A549 (cell line): ENCODE results near the gene COA7. TPM values are rescaled to one million over a fixed set of nuclear protein-coding genes. Genes with fewer than 3 reads are reported as not detected.
A peak's percentile ranks its signal among the peaks of the same experiment; 100 is the strongest.

Source experiments
- ATAC-seq, 2 experiments: fragments of 200-7000 bp in 1 of 2; fragments of >200 bp in 1 of 2; cut with Nextera tagmentation in 1 of 2; cut with Tn5 transposase in 1 of 2; 3 replicates each; pipeline versions ENCODE4 v1.8.0 to v1.9.1; 2018 to 2020; ENCODE audit warnings: mild to moderate bottlenecking in 1 of 2, moderate library complexity in 1 of 2
- CTCF ChIA-PET: fragments of 300-600 bp; sonication (Branson Sonifier 250); formaldehyde crosslinking; extraction: SDS; loops from one replicate; lab custom pipeline; 2021; ENCODE audit warnings: antibody characterized with exemption, inconsistent platforms; lab: Yijun Ruan, JAX
- POLR2A ChIA-PET: fragments of 350-600 bp; formaldehyde crosslinking; extraction: SDS; loops from one replicate; lab custom pipeline; 2021; ENCODE audit warnings: antibody characterized with exemption, inconsistent platforms; lab: Yijun Ruan, JAX
- DNase-seq, 2 experiments: peaks; one replicate each; pipeline versions ENCODE4 v3.0.0 to v3.0.0-alpha.2; 2011 to 2016; ENCODE audit warnings: low read depth in 1 of 2, low spot score in 1 of 2
- FAIRE-seq: peaks from 2 replicates; lab custom pipeline; 2011; peaks lifted over from hg19 to GRCh38; lab: Jason Lieb, UNC
- H3K27ac ChIP-seq, 2 experiments: fragments of >200 bp; sonication (Bioruptor Twin); formaldehyde crosslinking; 3 replicates each; pipeline ENCODE4 v1.5.1; 2016 to 2017
- H3K4me1 ChIP-seq: fragments of >200 bp; sonication (Bioruptor Twin); formaldehyde crosslinking; 3 replicates; pipeline ENCODE4 v1.6.1; 2016
- H3K4me2 ChIP-seq: fragments of >200 bp; sonication (Bioruptor Twin); formaldehyde crosslinking; 3 replicates; pipeline ENCODE4 v1.6.1; 2016
- H3K4me3 ChIP-seq: fragments of >200 bp; sonication (Bioruptor Twin); formaldehyde crosslinking; 3 replicates; pipeline ENCODE4 v1.5.1; 2016
- H3K9me3 ChIP-seq: fragments of >200 bp; sonication (Bioruptor Twin); formaldehyde crosslinking; 3 replicates; pipeline ENCODE4 v1.6.1; 2016
- CBX8 ChIP-seq: fragments of 200-600 bp; sonication (generic); IDR thresholded peaks from 2 replicates; pipeline ENCODE4 v1.6.1; 2016
- EHMT2 ChIP-seq: fragments of 200-600 bp; sonication (generic); IDR thresholded peaks from 2 replicates; pipeline ENCODE4 v1.6.1; 2016; ENCODE audit warnings: antibody characterized with exemption, low read depth, mild to moderate bottlenecking, moderate library complexity
- ESRRA ChIP-seq: fragments of 150-350 bp; IDR thresholded peaks from 2 replicates; pipeline ENCODE4 v1.6.1; 2014; ENCODE audit warnings: mild to moderate bottlenecking, low read length, borderline replicate concordance
- FOSB ChIP-seq: fragments of 250-450 bp; sonication (Bioruptor Pico); IDR thresholded peaks from 2 replicates; pipeline ENCODE4 v1.5.0; 2020; ENCODE audit warnings: mild to moderate bottlenecking, moderate library complexity
- FOSL2 ChIP-seq, 2 experiments: fragments of 450-650 bp in 1 of 2; fragments of >200 bp in 1 of 2; sonication (Bioruptor Twin) in 1 of 2; formaldehyde crosslinking; IDR thresholded peaks; 2 replicates each; pipeline versions ENCODE4 v1.5.0 to v1.6.1; 2016 to 2020; ENCODE audit warnings: mild to moderate bottlenecking in 1 of 2, moderate library complexity in 1 of 2
- HEYL ChIP-seq: fragments of 250-450 bp; sonication (Bioruptor Pico); IDR thresholded peaks from 2 replicates; pipeline ENCODE4 v1.8.0; 2021; ENCODE audit warnings: mild to moderate bottlenecking, moderate library complexity
- KDM5A ChIP-seq: fragments of 200-600 bp; sonication (generic); IDR thresholded peaks from 2 replicates; pipeline ENCODE4 v1.6.1; 2016; ENCODE audit warnings: antibody characterized with exemption, mild to moderate bottlenecking
- MYC ChIP-seq: IDR thresholded peaks from 2 replicates; pipeline ENCODE4 v1.6.1; 2012; ENCODE audit warnings: mild to moderate bottlenecking, inconsistent platforms, low read length, improper control_type of control experiment, borderline replicate concordance
- NR3C1 ChIP-seq: fragments of >200 bp; sonication (Bioruptor Twin); formaldehyde crosslinking; IDR thresholded peaks from 3 replicates; pipeline ENCODE4 v1.6.1; 2017
- POLR2A ChIP-seq: IDR thresholded peaks from 2 replicates; pipeline ENCODE4 v1.6.1; 2012; ENCODE audit warnings: mild to moderate bottlenecking, low read length
- TFCP2L1 ChIP-seq: fragments of 250-450 bp; sonication (Bioruptor Pico); IDR thresholded peaks from 2 replicates; pipeline ENCODE4 v1.5.0; 2021; ENCODE audit warnings: mild to moderate bottlenecking
- TP53 ChIP-seq: fragments of 250-450 bp; sonication (Bioruptor Pico); IDR thresholded peaks from 2 replicates; pipeline ENCODE4 v1.5.0; 2021; ENCODE audit warnings: mild to moderate bottlenecking, moderate library complexity
- ZC3H11A ChIP-seq: fragments of 450-650 bp; IDR thresholded peaks from 2 replicates; pipeline ENCODE4 v1.6.1; 2014; ENCODE audit warnings: antibody characterized with exemption, mild to moderate bottlenecking
- ZFP36 ChIP-seq: fragments of 450-650 bp; IDR thresholded peaks from 2 replicates; pipeline ENCODE4 v1.6.1; 2014; ENCODE audit warnings: borderline replicate concordance; ENCODE audit not compliant: partially characterized antibody
- ZSCAN20 ChIP-seq: fragments of 250-450 bp; sonication (Bioruptor Pico); IDR thresholded peaks from 2 replicates; pipeline ENCODE4 v1.8.0; 2022; ENCODE audit warnings: mild to moderate bottlenecking, moderate library complexity
- WGBS: methylation state at CpG from one replicate; pipeline ENCODE4 v1.1.6; 2017; ENCODE audit errors: missing lambda C conversion rate; 5-methylcytosine and 5-hydroxymethylcytosine counted together
- polyA plus RNA-seq, 4 experiments: library from polyadenylated mRNA; depleted of rRNA in 3 of 4; stranded (reverse); fragments of >200 nt; fragmentation: RNase III in 1 of 4; extraction: RNeasy Plus Mini Kit Qiagen cat#74134 plus additional on column Dnase treatment in 1 of 4; gene quantifications; 2 replicates in 3 of 4; 3 replicates in 1 of 4; pipeline ENCODE4 v1.2.3, GENCODE V29; 2011 to 2017
- TF ChIP-seq, protein P1 (sequence below): IDR thresholded peaks from 2 replicates; pipeline ENCODE4 v1.6.1; 2012; ENCODE audit warnings: low read depth, borderline replicate concordance
- TF ChIP-seq, protein P2 (sequence below): fragments of >200 bp; sonication (Bioruptor Twin); formaldehyde crosslinking; IDR thresholded peaks from 3 replicates; pipeline ENCODE4 v1.5.1; 2016
- TF ChIP-seq, protein P3 (sequence below): fragments of 450-650 bp; IDR thresholded peaks from 2 replicates; pipeline ENCODE4 v1.6.1; 2014; ENCODE audit warnings: antibody characterized with exemption
- TF ChIP-seq, protein P4 (sequence below): IDR thresholded peaks from 2 replicates; pipeline ENCODE4 v1.6.1; 2012
- TF ChIP-seq, protein P5 (sequence below): IDR thresholded peaks from 2 replicates; pipeline ENCODE4 v1.6.1; 2012

COA7 gene
- polyA plus RNA-seq, 2 of the 4 experiments (the other 2 are of a cell fraction) = 18.1 to 22.0 TPM

DNA sequence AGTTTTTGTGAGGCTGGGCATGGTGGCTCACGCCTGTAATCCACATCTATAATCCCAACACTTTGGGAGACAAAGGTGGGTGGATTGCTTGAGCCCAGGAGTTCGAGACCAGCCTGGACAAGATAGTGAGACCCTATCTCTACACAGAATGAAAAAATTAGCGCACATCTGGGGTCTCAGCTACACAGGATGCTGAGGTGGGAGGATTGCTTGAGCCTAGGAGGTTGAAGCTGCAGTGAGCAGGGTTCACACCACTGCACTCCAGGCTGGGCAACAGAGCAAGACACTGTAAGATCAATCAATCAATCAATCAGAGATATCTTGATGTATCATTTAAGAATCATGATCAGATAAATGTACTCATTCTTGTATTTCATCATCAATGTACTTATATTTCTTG lies 35.2 kb upstream of the COA7 start:
- no peak for FAIRE-seq
- 91% methylated on average over 3 of the region's 3 CpGs for WGBS

DNA sequence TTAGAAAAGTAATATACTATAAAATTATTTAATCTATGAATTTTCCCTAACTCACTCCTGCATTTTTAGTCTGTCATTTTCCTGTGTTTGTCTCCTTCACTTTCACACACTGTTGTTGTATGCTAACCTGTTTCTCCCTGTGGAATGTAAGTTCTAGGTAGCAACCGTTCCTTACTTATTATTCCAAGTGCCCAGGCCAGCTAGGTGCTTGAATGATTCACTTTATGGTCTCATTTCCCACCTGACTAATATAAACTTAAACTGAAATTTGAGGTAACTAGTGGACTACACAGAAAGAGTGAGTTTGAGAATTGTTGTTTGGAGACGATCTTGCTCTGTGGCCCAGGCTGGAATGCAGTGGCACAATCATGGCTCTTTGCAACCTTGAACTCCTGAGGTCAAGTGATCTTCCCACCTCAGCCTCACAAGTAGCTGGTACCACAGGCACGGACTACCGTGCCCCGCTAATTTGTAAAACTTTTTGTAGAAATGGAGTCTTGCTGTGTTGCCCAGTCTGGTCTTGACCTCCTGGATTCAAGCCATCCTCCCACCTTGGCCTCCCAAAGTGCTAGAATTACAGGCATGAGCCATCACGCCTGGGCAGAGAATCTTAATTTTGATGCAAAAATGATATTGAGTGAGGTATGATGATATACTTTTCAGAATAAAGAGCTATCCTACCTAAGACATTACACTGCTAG lies 30.0 kb upstream of the COA7 start:
- Histone ChIP-seq H3K27ac (no peak overlapping the region), H3K4me2 (peak overlapping the region; percentile 98), H3K9me3 (no peaks in the 10 kb centered on the region), H3K4me1 (peaks cover 17% of the 10 kb centered on the region; the same call in 2 of the 3 replicates), H3K4me3 (no peak overlapping the region)
- TF ChIP-seq, protein P1, sequence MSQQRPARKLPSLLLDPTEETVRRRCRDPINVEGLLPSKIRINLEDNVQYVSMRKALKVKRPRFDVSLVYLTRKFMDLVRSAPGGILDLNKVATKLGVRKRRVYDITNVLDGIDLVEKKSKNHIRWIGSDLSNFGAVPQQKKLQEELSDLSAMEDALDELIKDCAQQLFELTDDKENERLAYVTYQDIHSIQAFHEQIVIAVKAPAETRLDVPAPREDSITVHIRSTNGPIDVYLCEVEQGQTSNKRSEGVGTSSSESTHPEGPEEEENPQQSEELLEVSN = no peak
- TF ChIP-seq NR3C1 (no peak), ZC3H11A (no peak), MYC (no peak), TP53 (CRISPR knock-in tag) (no peak), TFCP2L1 (CRISPR knock-in tag) (no peak), ZSCAN20 (CRISPR knock-in tag) (no peak), KDM5A (no peak), HEYL (CRISPR knock-in tag) (no peak), EHMT2 (no peak), ESRRA (no peak), POLR2A (no peak)
- TF ChIP-seq, protein P2, sequence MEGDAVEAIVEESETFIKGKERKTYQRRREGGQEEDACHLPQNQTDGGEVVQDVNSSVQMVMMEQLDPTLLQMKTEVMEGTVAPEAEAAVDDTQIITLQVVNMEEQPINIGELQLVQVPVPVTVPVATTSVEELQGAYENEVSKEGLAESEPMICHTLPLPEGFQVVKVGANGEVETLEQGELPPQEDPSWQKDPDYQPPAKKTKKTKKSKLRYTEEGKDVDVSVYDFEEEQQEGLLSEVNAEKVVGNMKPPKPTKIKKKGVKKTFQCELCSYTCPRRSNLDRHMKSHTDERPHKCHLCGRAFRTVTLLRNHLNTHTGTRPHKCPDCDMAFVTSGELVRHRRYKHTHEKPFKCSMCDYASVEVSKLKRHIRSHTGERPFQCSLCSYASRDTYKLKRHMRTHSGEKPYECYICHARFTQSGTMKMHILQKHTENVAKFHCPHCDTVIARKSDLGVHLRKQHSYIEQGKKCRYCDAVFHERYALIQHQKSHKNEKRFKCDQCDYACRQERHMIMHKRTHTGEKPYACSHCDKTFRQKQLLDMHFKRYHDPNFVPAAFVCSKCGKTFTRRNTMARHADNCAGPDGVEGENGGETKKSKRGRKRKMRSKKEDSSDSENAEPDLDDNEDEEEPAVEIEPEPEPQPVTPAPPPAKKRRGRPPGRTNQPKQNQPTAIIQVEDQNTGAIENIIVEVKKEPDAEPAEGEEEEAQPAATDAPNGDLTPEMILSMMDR = no peak
- TF ChIP-seq, protein P3, sequence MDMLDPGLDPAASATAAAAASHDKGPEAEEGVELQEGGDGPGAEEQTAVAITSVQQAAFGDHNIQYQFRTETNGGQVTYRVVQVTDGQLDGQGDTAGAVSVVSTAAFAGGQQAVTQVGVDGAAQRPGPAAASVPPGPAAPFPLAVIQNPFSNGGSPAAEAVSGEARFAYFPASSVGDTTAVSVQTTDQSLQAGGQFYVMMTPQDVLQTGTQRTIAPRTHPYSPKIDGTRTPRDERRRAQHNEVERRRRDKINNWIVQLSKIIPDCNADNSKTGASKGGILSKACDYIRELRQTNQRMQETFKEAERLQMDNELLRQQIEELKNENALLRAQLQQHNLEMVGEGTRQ = no peak
- TF ChIP-seq, protein P4, sequence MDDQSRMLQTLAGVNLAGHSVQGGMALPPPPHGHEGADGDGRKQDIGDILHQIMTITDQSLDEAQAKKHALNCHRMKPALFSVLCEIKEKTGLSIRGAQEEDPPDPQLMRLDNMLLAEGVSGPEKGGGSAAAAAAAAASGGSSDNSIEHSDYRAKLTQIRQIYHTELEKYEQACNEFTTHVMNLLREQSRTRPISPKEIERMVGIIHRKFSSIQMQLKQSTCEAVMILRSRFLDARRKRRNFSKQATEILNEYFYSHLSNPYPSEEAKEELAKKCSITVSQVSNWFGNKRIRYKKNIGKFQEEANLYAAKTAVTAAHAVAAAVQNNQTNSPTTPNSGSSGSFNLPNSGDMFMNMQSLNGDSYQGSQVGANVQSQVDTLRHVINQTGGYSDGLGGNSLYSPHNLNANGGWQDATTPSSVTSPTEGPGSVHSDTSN = no peak
- ChIA-PET POLR2A (no interaction called here), CTCF (interaction anchor here (0.7 to 1.1 kb wide), 3 partner anchors 13 to 193 kb away, joined by 3 read pairs; partner anchors contain the start of gene ECHDC2)
- DNase-seq (no peak), FAIRE-seq (no peak), ATAC-seq (no peak)
- 86% methylated on average over 6 of the region's 6 CpGs for whole genome bisulfite sequencing

More for the DNA sequence above, 35.2 kb upstream of the COA7 start:
- ATAC-seq = no peak
- TF ChIP-seq, protein P5, sequence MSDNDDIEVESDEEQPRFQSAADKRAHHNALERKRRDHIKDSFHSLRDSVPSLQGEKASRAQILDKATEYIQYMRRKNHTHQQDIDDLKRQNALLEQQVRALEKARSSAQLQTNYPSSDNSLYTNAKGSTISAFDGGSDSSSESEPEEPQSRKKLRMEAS = no peak
- TF ChIP-seq NR3C1 (no peak), FOSB (CRISPR knock-in tag) (no peak), CBX8 (no peak), ZFP36 (no peak), FOSL2 (IDR thresholded peaks at IDR 0.05) (no peak), FOSL2 (CRISPR knock-in tag; IDR thresholded peaks at IDR 0.05) (no peak), KDM5A (no peak)
- ChIA-PET POLR2A (no interaction called here), CTCF (interaction anchor here (1.1 kb wide), 1 partner anchor 10 kb away, joined by 3 read pairs; no protein-coding TSS in a partner anchor)
- Histone ChIP-seq H3K4me3 (no peak overlapping the region), H3K9me3 (no peaks in the 10 kb centered on the region), H3K4me1 (peaks cover 7% of the 10 kb centered on the region; the same call in 1 of the 3 replicates), H3K4me2 (no peak overlapping the region), H3K27ac (no peak overlapping the region)
- no peak for DNase-seq
